Keratinocyte (primary cell): ENCODE data around the gene VPS37C. TPM values are rescaled to one million over a fixed set of nuclear protein-coding genes. Genes with fewer than 3 reads are reported as not detected.

Source experiments
- DNase-seq: peaks from one replicate; pipeline ENCODE4 v3.0.0-alpha.2; 2011; ENCODE audit warnings: low read depth, missing footprints, low spot score
- FAIRE-seq: peaks from 2 replicates; lab custom pipeline; 2011; peaks lifted over from hg19 to GRCh38; lab: Jason Lieb, UNC
- H2AFZ ChIP-seq: 2 replicates; pipeline ENCODE4 v1.6.0; 2012; ENCODE audit warnings: low read length, control low read depth, inconsistent platforms; ENCODE audit not compliant: control insufficient read depth
- H3K27ac ChIP-seq: 2 replicates; pipeline ENCODE4 v1.5.1; 2011; ENCODE audit warnings: low read length; ENCODE audit not compliant: control insufficient read depth, insufficient read depth
- H3K27me3 ChIP-seq: 3 replicates; pipeline ENCODE4 v1.6.0; 2011; ENCODE audit warnings: low read length; ENCODE audit not compliant: control insufficient read depth, insufficient read depth; ENCODE audit errors: extremely low read depth
- H3K36me3 ChIP-seq, 2 experiments: 2 replicates in 1 of 2; 3 replicates in 1 of 2; pipeline ENCODE4 v1.5.1; 2011; ENCODE audit warnings: low read length in 2 of 2, mild to moderate bottlenecking in 1 of 2; ENCODE audit not compliant: control insufficient read depth in 2 of 2, insufficient read depth in 2 of 2; ENCODE audit errors: extremely low read depth in 1 of 2
- H3K4me1 ChIP-seq: 3 replicates; pipeline ENCODE4 v1.5.1; 2011; ENCODE audit warnings: low read length; ENCODE audit not compliant: control insufficient read depth, insufficient read depth; ENCODE audit errors: extremely low read depth
- H3K4me2 ChIP-seq: 3 replicates; pipeline ENCODE4 v1.6.0; 2011; ENCODE audit warnings: low read depth, low read length; ENCODE audit not compliant: control insufficient read depth, insufficient read depth; ENCODE audit errors: extremely low read depth
- H3K4me3 ChIP-seq, 3 experiments: fragments of 200-600 bp in 1 of 3; sonication (generic) in 1 of 3; 2 replicates in 2 of 3; 3 replicates in 1 of 3; pipeline ENCODE4 v1.5.1; 2011 to 2016; ENCODE audit warnings: low read length in 3 of 3, mild to moderate bottlenecking in 3 of 3, control low read depth in 2 of 3, inconsistent platforms in 1 of 3, low read depth in 1 of 3, mixed read lengths in 1 of 3, mixed run types in 1 of 3, moderate library complexity in 1 of 3; ENCODE audit not compliant: control insufficient read depth in 2 of 3, insufficient read depth in 2 of 3; ENCODE audit errors: extremely low read depth in 1 of 3
- H3K79me2 ChIP-seq: 2 replicates; pipeline ENCODE4 v1.6.0; 2012; ENCODE audit warnings: low read length; ENCODE audit not compliant: control insufficient read depth, insufficient read depth
- H3K9ac ChIP-seq: 3 replicates; pipeline ENCODE4 v1.6.0; 2011; ENCODE audit warnings: low read length; ENCODE audit not compliant: control insufficient read depth, insufficient read depth; ENCODE audit errors: extremely low read depth
- H3K9me1 ChIP-seq: 3 replicates; pipeline ENCODE4 v1.6.0; 2011; ENCODE audit warnings: low read length; ENCODE audit not compliant: control insufficient read depth, insufficient read depth; ENCODE audit errors: extremely low read depth
- H3K9me3 ChIP-seq: 2 replicates; pipeline ENCODE4 v1.5.1; 2012; ENCODE audit warnings: low read depth, low read length; ENCODE audit not compliant: control insufficient read depth
- H4K20me1 ChIP-seq: 3 replicates; pipeline ENCODE4 v1.6.0; 2011; ENCODE audit warnings: low read length; ENCODE audit not compliant: control insufficient read depth, insufficient read depth; ENCODE audit errors: extremely low read depth
- EZH2 ChIP-seq: IDR thresholded peaks from one replicate; pipeline ENCODE4 v1.6.1; 2012; ENCODE audit warnings: inconsistent platforms, mild to moderate bottlenecking, low read length, moderate library complexity
- dilution Hi-C: fragments of 300-500 bp; cut with MboI; formaldehyde crosslinking; loops from one replicate; pipeline ENCODE4 v1.7.0; 2020; ENCODE audit warnings: low sequenced_read_pairs; ENCODE audit not compliant: extremely low pct_ligation_motif_present
- polyA plus RNA-seq, 5 experiments: library from polyadenylated mRNA; depleted of rRNA in 3 of 5; stranded (reverse) in 3 of 5; stranded (forward) in 1 of 5; unstranded in 1 of 5; fragments of >200 nt; gene quantifications; 1 replicate in 1 of 5; 2 replicates in 3 of 5; 3 replicates in 1 of 5; pipeline versions ENCODE4 v1.2.1 to v1.2.3, GENCODE V29; 2011 to 2012; ENCODE audit warnings: missing spikeins in 2 of 5, low read depth in 1 of 5, low replicate concordance in 1 of 5
- TF ChIP-seq, protein P1 (sequence below), 3 experiments: IDR thresholded peaks in 1 of 3; conservative IDR thresholded peaks in 1 of 3; optimal IDR thresholded peaks in 1 of 3; 2 replicates in 2 of 3; 3 replicates in 1 of 3; pipeline versions ENCODE3 to v1.5.1; 2011; ENCODE audit warnings: low read length in 3 of 3, mild to moderate bottlenecking in 3 of 3, moderate library complexity in 2 of 3, control low read depth in 1 of 3, inconsistent platforms in 1 of 3; ENCODE audit not compliant: insufficient read depth in 2 of 3; ENCODE audit errors: extremely low read depth in 1 of 3

VPS37C gene
- polyA plus RNA-seq, 1 donor (not counting 4 experiments of a cell fraction or from before 2014, with no cell fraction given): 8.0 TPM

DNA sequence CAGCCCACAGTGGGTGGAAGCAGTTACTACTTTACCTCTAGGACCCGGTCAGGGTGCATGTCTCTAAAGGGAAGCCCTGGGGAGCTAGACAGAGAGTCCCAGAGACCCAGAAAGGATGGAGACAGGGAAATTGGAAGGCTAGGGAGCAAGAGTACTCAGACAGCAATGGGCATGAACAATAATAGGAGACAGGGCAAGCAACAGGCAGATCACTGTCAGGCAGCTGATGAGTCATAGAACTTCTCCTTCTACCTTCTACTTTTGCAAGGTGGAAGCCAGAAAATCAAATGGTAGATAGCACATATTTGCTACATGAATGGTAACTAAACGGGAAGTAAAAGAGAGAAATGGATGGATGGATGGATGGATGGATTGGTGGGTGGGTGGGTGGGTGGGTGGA is 39.3 kb downstream of the VPS37C start:
- peaks cover 3% of the 10 kb centered on the region for H3K4me1 ChIP-seq
- H2AFZ ChIP-seq: no peak overlapping the region
- no peaks in the 10 kb centered on the region for H3K36me3 ChIP-seq
- H3K9ac ChIP-seq: no peak overlapping the region
- dilution Hi-C loops: no loop called here
- no peak overlapping the region for H3K4me2 ChIP-seq
- FAIRE-seq (peak; percentile 41), DNase-seq (no peak)
- peaks cover 4% of the 10 kb centered on the region for H3K27me3 ChIP-seq
- no peak for TF ChIP-seq EZH2
- TF ChIP-seq, protein P1, sequence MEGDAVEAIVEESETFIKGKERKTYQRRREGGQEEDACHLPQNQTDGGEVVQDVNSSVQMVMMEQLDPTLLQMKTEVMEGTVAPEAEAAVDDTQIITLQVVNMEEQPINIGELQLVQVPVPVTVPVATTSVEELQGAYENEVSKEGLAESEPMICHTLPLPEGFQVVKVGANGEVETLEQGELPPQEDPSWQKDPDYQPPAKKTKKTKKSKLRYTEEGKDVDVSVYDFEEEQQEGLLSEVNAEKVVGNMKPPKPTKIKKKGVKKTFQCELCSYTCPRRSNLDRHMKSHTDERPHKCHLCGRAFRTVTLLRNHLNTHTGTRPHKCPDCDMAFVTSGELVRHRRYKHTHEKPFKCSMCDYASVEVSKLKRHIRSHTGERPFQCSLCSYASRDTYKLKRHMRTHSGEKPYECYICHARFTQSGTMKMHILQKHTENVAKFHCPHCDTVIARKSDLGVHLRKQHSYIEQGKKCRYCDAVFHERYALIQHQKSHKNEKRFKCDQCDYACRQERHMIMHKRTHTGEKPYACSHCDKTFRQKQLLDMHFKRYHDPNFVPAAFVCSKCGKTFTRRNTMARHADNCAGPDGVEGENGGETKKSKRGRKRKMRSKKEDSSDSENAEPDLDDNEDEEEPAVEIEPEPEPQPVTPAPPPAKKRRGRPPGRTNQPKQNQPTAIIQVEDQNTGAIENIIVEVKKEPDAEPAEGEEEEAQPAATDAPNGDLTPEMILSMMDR (optimal IDR thresholded peaks at IDR 0.05 in 1 of 3, IDR thresholded peaks at IDR 0.05 in 1 of 3, conservative IDR thresholded peaks at IDR 0.05 in 1 of 3; ENCODE audit: extremely low read depth in 1 of 3, insufficient read depth in 2 of 3, low read length in 3 of 3): no peak
- H3K27ac ChIP-seq: no peak overlapping the region
- no peak overlapping the region for H3K4me3 ChIP-seq
- no peaks in the 10 kb centered on the region for H3K9me3 ChIP-seq
- no peaks in the 10 kb centered on the region for H3K9me1 ChIP-seq
- H4K20me1 ChIP-seq: no peaks in the 10 kb centered on the region
- no peaks in the 10 kb centered on the region for H3K79me2 ChIP-seq

DNA sequence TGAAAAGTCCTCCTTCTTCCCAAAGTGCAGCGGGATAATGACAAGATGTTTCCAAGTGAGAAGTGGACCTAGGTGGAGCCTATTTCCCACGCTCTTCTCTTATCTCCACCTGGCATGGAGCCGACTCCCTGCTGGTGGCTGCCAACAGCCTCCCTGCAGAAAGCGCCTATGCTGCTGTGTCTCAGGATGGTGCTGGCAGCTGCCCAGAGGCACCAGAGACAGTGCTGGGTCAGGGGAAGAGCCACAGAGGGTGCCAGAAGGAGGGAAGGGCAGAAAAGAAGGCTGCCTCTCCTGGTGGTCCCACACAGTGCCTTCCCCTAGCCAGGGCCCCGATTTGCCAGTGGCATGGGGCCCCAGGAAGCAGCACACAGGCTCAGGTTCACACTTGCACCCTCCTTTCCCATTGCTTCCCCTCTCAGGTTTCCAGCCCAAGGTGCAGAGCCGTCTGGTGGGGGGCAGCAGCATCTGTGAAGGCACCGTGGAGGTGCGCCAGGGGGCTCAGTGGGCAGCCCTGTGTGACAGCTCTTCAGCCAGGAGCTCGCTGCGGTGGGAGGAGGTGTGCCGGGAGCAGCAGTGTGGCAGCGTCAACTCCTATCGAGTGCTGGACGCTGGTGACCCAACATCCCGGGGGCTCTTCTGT is 39.9 kb downstream of the VPS37C start:
- H3K9ac ChIP-seq: no peak overlapping the region
- no peak for TF ChIP-seq EZH2
- TF ChIP-seq, protein P1 (optimal IDR thresholded peaks at IDR 0.05 in 1 of 3, IDR thresholded peaks at IDR 0.05 in 1 of 3, conservative IDR thresholded peaks at IDR 0.05 in 1 of 3; ENCODE audit: extremely low read depth in 1 of 3, insufficient read depth in 2 of 3, low read length in 3 of 3): no peak
- H3K4me3 ChIP-seq: no peak overlapping the region
- DNase-seq (no peak), FAIRE-seq (no peak)
- H3K4me1 ChIP-seq: peaks cover 3% of the 10 kb centered on the region
- peaks cover 4% of the 10 kb centered on the region for H3K27me3 ChIP-seq
- no peaks in the 10 kb centered on the region for H4K20me1 ChIP-seq
- no peak overlapping the region for H3K4me2 ChIP-seq
- no peaks in the 10 kb centered on the region for H3K9me3 ChIP-seq
- no peaks in the 10 kb centered on the region for H3K79me2 ChIP-seq
- H3K9me1 ChIP-seq: no peaks in the 10 kb centered on the region
- H2AFZ ChIP-seq: no peak overlapping the region
- H3K27ac ChIP-seq: no peak overlapping the region
- dilution Hi-C loops: no loop called here
- no peaks in the 10 kb centered on the region for H3K36me3 ChIP-seq
